Measurements from ENCODE around the gene CREBBP. TPM values are rescaled to one million over a fixed set of nuclear protein-coding genes. Genes with fewer than 3 reads are reported as not detected.

The CREBBP gene
- polyA plus RNA-seq, 1 experiment = 9.8 TPM

- CTCF ChIA-PET = no interaction called here
- Histone ChIP-seq H3K27ac (ENCODE audit: low read depth, low read length) (no peak overlapping the region), H3K9me3 (ENCODE audit: control insufficient read depth, insufficient read depth, low read length) (no peaks in the 10 kb centered on the region), H3K27me3 (ENCODE audit: control insufficient read depth, insufficient read depth, low read length) (no peaks in the 10 kb centered on the region), H3K4me3 (ENCODE audit: low read depth, low read length) (no peak overlapping the region)
- no peak for DNase-seq (ENCODE audit: low read depth, low spot score)
- no peak for TF ChIP-seq CTCF (IDR thresholded peaks at IDR 0.05; ENCODE audit: low read depth, low read length)
- POLR2A ChIA-PET = no interaction called here
These were observed 83.0 kb downstream of the CREBBP start for GRCh38 chr16:3797473-3797872.

DNA sequence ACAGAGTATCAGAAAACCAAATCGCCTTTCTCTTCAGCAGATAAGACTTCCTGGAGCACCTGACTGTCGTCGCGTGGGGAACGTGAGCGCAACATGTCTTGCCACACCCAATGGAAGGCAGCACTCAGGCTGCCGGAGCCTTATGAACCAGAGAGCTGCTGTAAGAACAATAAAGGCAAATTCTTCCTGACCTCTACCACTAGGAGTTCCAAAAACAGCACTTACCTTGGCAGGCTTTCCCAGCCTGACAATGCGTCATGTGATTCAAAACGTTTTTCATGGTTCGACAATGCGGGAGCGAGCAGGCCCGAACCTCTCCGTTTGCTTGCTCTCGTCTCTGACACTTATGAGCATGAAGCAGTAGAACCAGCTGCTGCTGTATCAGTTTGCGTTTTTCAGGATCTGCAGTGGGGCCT lies 87.3 kb downstream of the CREBBP start:
- H3K27me3 ChIP-seq (ENCODE audit: control insufficient read depth, insufficient read depth, low read length) = no peaks in the 10 kb centered on the region
- no peak overlapping the region for H3K27ac ChIP-seq (ENCODE audit: low read depth, low read length)
- H3K4me3 ChIP-seq (ENCODE audit: low read depth, low read length) = no peak overlapping the region
- DNase-seq (ENCODE audit: low read depth, low spot score) = no peak
- POLR2A ChIA-PET = no interaction called here
- H3K9me3 ChIP-seq (ENCODE audit: control insufficient read depth, insufficient read depth, low read length) = no peaks in the 10 kb centered on the region; the same call in 1 of the 2 replicates
- CTCF ChIA-PET = no interaction called here
- TF ChIP-seq CTCF (IDR thresholded peaks at IDR 0.05; ENCODE audit: low read depth, low read length) = no peak

DNA sequence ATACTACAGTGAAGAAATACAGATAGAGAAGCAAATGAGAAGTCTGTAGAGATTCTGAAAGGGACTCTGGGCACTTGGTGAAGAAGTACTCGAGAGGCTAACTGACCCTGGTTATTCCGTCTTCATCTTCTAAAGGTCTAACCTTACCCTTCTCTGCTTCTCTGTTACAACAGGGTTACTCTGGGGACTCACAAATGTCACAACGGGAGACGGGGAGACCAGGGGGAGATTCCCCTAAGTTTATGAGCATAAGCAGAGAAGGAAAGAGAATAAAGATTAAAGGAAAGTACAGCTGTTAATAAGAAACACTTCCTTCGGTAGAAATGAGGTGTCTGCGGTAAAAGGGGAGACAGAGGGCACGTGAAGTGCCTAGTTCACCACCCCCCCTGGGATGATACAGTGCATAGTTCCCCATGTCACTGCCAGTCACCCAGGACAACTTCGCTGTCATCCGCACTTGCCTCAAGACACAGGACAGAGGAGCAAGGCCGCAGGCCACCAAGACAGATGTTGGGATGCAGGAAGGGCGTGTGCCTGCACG lies 88.0 kb downstream of the CREBBP start:
- no peaks in the 10 kb centered on the region for H3K27me3 ChIP-seq (ENCODE audit: control insufficient read depth, insufficient read depth, low read length)
- ChIA-PET POLR2A (no interaction called here), CTCF (no interaction called here)
- no peak for DNase-seq (ENCODE audit: low read depth, low spot score)
- no peak overlapping the region for H3K4me3 ChIP-seq (ENCODE audit: low read depth, low read length)
- H3K27ac ChIP-seq (ENCODE audit: low read depth, low read length) = no peak overlapping the region
- H3K9me3 ChIP-seq (ENCODE audit: control insufficient read depth, insufficient read depth, low read length) = no peaks in the 10 kb centered on the region; the same call in 1 of the 2 replicates
- no peak for TF ChIP-seq CTCF (IDR thresholded peaks at IDR 0.05; ENCODE audit: low read depth, low read length)

GRCh38 chr16:3791701-3792100 lies 88.8 kb downstream of the CREBBP start:
- peak overlapping the region; percentile 12 for H3K27ac ChIP-seq (ENCODE audit: low read depth, low read length)
- no peak for DNase-seq (ENCODE audit: low read depth, low spot score)
- no peaks in the 10 kb centered on the region for H3K27me3 ChIP-seq (ENCODE audit: control insufficient read depth, insufficient read depth, low read length)
- no peak for TF ChIP-seq CTCF (IDR thresholded peaks at IDR 0.05; ENCODE audit: low read depth, low read length)
- H3K4me3 ChIP-seq (ENCODE audit: low read depth, low read length) = no peak overlapping the region
- POLR2A ChIA-PET = no interaction called here
- no peaks in the 10 kb centered on the region; the same call in 1 of the 2 replicates for H3K9me3 ChIP-seq (ENCODE audit: control insufficient read depth, insufficient read depth, low read length)
- CTCF ChIA-PET = no interaction called here

DNA sequence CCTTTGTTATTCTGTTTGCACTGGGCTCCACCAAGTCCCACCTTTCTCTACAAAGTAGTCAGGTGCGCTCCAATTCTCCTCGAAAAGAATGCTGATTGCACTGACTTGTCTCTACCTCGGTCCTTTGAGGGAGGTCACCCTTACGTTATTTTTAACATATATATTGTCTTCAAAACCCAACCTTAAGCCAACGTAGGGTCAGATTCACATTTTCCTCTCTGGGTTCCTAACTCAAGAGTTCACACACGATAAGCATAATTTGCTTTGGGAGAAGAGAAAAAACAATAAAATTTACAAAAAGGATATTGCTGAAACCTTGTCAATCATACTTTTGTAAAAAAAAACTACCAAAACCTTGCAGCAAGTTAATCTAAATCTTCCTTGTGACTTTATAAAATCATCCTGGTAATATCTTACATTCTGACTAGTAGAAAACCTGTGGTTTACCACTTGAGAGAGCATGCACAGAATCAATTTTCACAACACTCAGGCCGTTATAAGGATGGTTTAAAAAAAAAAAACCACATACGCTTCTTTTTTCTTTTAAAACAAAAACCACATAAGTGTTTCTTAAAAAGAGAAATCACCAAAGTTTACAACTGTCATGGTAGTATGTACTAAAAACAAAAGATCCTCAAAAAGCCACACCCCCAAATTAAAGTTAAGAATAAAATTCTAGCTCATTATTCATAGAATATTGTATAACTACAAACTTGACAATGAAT lies 91.0 kb downstream of the CREBBP start:
- ChIA-PET CTCF (no interaction called here), POLR2A (no interaction called here)
- Histone ChIP-seq H3K27ac (ENCODE audit: low read depth, low read length) (no peak overlapping the region), H3K27me3 (ENCODE audit: control insufficient read depth, insufficient read depth, low read length) (no peaks in the 10 kb centered on the region), H3K9me3 (ENCODE audit: control insufficient read depth, insufficient read depth, low read length) (no peaks in the 10 kb centered on the region; the same call in 1 of the 2 replicates), H3K4me3 (ENCODE audit: low read depth, low read length) (no peak overlapping the region)
- no peak for TF ChIP-seq CTCF (IDR thresholded peaks at IDR 0.05; ENCODE audit: low read depth, low read length)
- no peak for DNase-seq (ENCODE audit: low read depth, low spot score)
